HG03280 (cell line): Measurements from ENCODE around the gene SPDYE6.
"Not testable (repeated sequence)": the region's sequence is repeated elsewhere in the genome, so short reads cannot be mapped to it uniquely, and the experiment has no call there.

Experiments
- ATAC-seq: cut with Tn5 transposase; IDR thresholded peaks from one replicate; pipeline ENCODE4 v1.9.1; 2021; ENCODE audit warnings: mild to moderate bottlenecking, moderate library complexity; ENCODE audit not compliant: unreplicated experiment

Gene SPDYE6

DNA sequence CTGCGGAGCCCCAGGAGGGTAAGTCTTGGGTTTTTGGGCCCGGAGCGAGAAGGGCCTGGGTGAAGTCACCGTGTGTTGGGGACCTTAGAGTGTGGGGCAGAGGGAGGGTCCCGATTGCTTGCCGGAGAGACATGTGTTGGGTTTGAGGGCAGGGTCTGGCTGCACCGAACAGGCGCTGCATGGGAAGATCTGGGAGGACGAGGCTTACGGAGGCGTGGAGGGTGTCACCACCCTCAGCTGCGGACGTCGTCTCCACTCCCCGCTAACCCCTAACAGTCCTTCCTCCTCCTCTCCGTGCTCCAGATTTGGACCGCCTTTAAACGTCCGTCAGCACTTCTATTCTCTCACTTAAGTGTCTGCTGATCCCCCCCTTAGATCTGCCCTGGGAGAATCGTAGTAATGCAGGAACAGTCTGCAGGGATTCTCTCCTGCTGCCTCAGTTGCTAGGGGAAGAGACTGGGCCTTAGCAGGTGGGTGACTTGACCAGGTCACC, 8.2 kb upstream of the SPDYE6 start:
- not testable (repeated sequence) for ATAC-seq

DNA sequence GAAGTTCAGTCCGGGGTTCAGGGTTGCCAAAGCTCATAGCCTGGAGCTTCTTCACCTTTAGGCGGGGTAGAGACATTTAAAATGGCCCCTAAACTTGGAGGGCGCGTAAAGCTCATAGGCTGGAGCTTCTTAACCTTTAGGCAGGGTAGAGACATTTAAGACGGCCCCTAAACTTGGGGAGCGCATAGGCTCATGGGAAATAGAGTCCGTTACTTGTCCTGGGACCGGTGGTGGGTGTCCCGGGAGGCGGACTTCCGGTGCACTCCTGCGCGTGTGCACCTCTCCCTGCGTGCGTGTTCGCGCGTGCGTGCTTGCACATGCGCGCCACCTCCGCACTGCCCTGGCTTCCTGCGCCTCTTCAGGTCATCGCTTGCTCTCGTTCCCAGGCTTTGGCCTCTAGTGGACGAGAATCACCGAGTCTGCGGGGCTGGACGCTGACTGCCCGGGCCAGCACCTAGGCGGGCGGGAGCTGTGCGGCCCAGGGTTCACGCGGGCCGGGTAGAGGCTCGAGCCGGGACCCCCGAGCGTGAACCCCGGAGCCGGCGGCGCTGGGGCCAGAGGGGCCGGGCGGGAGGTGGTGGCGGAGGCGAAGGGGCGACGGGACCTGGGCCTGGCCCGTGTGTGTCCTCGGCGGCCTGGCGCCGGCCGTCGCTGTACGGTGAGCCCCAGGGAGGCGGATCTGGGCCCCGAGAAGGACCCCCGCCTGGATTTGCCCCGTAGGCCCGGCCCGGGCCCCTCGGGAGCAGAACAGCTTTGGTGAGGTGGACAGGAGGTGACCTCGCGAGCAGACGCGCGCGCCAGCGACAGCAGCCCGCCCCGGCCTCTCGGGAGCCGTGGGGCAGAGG, 7.5 kb upstream of the SPDYE6 start:
- peak; percentile 98 for ATAC-seq

DNA sequence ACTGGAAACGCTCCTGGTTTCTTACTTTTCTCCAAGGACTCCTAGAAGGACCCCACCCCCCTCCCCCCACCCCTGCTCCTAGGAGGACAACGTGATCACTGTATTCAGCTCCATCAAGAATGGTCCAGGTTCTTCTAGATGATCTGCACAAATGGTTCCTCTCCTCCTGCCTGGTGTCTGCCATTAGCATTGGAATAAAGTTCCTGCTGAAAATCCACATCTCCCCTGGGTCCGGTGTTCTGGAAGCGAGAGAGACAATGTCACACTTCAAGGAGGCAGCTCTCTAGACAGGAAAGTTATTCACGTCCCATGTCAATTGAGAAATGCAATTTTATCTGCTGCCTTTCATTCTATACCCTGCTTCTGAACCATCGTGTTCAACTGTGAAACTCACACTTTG, 9.3 kb downstream of the SPDYE6 start:
- ATAC-seq, result not testable (repeated sequence)

DNA sequence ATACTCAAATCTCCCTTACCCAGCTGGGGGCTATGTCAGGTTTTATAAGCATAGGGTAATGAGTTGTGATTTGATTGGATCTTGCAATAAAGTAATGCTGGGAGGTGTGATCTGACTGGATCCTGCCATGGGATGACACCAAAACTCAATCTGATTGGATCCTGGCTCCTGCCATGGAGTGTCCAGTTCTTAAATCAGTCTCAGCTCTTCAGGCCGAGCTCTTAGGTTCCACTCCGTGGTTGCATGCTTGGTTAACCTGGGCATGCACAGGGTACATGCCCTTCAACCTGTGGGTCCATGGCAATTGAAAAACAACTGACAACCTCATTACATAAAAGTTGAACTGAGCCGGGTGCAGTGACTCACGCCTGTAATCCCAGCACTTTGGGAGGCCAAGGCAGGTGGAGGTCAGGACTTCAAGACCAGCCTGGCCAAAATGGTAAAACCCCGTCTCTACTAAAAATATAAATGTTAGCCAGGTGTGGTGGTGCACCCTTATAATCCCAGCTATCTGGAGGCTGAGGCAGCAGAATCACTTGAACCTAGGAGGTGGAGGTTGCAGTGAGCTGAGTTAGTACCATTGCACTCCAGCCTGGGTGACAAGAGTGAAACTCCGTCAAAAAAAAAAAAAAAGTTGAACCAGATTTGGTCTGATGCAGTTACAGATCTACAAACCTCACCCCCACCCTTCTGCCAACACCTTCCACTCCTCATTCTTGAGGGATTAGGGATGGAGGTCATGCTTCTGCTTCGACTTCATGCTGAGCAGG, 15.5 kb downstream of the SPDYE6 start:
- not testable (repeated sequence) for ATAC-seq

DNA sequence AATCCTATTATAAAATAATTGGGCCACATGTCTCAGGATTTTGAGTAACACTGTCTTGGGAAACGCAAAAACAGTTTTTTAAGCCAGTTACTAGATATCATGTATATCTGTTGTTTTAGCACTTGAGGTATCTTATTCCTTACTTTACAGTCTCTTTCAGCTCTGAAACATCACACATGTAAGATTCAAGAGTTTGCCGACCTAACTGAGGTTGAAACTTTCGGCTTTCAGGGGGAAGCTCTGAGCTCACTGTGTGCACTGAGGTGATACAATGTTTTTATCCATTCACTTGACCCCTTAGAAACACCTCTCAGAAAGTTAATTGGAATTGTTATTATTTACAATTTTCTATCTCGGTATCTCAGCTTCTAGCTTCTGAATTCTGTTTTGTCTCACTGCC, 18.8 kb downstream of the SPDYE6 start:
- ATAC-seq, result not testable (repeated sequence)

DNA sequence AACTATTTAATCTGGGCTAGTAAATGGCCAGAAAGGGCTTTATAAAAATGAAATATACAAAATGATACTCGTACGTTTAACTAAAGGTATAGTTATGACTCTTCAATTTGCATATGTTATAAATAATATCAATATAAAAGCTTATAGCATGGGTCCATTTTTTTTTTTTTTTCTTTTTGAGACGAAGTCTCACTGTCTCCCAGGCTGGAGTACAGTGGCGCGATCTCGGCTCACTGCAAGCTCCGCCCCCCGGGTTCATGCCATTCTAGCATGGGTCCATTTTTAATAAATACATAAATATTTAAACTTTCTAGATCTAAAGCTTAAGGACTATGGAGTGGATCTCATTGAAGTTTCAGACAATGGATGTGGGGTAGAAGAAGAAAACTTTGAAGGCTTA, 19.2 kb downstream of the SPDYE6 start:
- not testable (repeated sequence) for ATAC-seq

DNA sequence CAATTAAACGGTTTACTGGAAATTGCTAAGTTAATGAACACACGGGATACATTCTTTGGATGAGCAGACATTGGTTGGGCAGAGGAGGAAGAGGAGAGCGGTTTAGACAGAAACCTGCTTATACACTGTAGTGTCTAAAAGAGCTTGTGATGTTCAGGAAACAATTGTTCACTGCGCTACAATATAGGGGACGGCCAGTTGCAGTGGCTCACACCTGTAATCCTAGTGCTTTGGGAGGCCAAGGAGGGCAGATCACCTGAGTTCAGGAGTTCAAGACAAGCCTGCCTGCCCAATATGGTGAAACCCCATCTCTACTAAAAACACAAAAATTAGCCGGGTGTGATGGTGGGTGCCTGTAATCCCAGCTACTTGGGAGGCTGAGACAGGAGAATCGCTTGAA, 20.7 kb downstream of the SPDYE6 start:
- not testable (repeated sequence) for ATAC-seq

DNA sequence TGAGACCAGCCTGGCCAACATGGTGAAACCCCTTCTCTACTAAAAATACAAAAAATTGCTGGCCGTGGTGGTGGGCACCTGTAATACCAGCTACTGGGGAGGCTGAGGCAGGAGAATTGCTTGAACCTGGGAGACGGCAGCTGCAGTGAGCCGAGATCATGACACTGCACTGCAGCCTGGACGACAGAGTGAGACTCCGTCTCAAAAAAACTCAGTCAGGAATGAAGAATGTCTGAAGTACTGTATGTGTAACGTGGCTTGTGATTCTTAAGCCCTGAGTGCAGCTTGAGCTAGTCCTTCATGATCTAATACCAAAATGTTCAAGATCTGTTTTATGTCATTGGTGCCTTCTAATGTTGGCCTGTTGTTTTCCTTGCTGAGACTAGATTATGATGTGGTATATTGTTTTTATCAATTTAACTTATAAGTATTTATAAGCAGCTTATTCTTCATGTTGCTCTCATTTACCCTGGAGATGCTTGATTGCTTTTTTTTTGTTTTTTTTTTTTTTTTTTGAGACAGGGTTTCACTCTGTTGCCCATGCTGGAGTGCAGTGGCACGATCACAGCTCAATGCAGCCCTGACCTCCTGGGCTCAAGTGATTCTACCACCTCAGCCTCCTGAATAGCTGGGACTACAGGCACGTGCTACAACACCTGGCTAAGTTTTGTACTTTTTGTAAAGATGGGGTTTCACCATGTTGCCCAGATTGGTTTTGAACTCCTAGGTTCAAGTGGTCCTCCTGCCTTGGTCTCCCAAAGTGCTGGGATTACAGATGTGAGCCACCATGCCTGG, 25.4 kb downstream of the SPDYE6 start:
- not testable (repeated sequence) for ATAC-seq

DNA sequence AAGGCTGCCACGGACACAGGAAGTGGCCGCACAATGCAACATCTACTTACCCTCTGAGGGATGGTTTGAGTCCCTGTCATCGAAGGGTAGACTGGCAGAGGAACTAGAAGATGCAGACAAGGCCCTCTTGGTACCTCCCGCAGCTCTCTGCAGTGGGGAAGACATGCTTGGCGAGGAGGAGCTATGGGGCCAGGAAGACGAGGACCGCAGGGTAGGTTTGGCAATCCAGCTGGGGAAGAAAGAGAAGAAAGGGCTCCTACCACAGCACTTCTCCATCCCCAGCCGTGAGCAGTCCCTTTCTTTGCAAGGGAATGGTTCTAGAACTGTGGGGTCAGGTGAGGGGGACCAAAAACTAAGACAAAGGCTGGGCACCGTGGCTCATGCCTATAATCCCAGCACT, 26.9 kb downstream of the SPDYE6 start:
- not testable (repeated sequence) for ATAC-seq

DNA sequence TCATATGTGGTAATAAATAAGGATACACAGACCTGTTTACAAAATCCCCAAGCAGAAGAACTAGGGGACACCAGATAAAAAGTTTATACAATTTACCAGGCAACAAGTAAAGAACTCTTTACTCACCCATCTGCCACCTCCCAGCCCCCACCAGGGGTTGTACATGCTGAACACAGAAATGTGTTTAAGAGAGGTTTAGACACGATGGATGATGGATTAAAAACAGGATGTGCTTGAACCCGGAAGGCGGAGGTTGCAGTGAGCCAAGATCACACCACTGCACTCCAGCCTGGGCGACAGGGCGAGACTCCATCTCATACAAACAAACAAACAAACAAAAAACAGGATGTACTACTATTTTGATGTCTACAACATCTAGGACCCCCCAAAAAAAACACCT, 27.4 kb downstream of the SPDYE6 start:
- not testable (repeated sequence) for ATAC-seq

DNA sequence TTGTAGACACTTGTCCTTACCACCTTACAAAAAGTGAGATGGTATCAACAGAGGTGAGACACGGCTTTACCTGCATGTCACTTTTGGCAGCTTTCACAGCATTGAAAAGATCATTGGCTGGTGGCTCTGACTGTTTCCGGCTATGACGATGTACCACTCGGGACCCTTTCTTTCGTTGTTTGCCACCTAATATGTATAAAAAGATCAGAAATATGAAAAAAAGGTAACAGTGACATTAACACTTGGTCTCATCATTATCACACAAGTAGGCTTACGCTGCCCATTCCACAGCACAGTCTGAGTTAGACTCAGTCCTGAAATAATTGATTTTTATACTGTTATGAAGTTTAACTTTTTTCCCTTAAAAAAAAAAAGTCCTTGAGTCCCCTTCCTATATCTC, 29.1 kb downstream of the SPDYE6 start:
- not testable (repeated sequence) for ATAC-seq

DNA sequence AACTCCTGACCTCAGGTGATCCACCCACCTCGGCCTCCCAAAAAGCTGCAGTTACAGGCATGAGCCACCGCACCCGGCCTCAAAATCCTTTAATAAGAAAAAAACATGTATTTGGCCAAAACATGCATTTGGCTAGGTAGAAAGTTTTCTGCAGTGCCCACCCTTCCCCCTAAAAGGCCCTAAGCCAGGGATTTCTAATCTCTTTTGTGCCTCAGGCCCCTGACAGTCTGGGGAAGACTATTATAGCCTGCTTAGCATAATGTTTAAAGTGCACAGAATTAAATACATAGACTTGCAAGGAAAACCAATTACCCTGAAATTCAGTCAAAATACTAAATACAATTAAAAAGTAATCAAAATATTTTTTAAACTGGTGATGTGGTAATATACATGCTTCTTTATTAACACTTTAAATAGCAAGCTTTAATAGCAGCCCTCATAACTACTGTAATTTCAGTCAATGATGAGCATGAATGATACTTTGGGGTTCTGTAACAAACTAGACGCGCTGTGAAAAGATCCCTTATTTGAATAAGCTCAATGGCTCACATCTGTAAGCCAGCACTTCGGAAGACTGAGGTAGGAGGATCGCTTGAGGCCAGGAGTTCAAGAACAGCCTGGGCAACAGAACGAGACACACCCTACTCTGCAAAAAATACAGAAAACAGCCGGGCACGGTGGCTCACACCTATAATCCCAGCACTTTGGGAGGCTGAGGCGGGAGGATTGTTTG, 29.9 kb downstream of the SPDYE6 start:
- ATAC-seq, result no peak

DNA sequence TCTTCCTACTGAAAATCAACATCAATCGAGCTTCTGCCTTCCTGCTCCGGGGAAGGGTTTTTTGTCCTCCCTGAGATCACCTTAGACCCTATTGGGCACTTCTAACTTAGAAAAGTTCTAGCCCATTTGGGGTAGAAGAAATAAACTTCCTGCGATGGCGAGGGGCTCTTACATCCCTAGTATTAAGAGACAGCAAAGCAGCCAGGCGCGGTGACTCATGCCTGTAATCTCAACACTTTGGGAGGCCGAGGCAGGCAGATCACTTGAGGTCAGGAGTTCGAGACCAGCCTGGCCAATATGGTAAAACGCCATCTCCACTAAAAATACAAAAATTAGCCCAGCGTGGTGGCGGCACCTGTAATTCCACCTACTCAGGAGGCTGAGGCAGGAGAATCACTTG, 31.1 kb downstream of the SPDYE6 start:
- not testable (repeated sequence) for ATAC-seq

DNA sequence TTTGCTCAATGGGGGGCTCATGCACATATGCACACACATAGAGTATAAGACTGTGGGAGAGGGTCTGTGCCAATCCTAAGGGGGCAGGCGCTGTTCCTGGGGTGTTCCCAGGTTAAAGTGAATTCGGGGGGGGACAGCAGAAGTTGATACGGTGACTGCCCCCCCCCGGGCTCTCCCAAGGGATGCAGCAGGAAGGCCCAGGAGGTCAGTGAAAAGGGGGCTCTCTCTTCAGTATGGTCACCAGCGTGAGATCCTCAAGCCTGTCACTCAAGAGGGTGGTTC, 32.4 kb downstream of the SPDYE6 start:
- no peak for ATAC-seq

DNA sequence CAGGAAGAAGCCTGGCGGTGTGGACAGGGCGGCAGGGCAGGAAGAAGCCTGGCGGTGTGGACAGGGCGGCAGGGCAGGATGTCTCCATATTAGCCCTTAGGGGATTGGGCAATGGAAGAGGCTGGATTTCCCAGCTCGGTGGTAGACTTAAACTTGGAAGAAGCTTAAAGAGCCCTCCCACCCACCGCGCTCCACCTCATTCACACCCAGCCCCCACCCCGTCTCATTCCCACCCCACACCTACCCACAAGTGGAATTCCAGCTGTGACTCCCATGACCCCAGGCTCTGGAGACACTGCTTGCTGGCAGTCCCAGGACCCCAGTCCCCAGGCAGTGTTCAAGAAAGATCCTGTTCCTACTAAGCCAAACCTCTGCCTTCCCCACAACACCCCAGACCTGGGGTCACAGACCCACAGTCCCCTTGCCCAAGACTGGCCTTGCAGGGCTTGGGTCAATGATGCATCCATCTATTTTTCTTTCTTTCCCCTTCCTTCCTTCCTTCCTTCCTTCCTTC, 34.0 kb downstream of the SPDYE6 start:
- ATAC-seq, result no peak

DNA sequence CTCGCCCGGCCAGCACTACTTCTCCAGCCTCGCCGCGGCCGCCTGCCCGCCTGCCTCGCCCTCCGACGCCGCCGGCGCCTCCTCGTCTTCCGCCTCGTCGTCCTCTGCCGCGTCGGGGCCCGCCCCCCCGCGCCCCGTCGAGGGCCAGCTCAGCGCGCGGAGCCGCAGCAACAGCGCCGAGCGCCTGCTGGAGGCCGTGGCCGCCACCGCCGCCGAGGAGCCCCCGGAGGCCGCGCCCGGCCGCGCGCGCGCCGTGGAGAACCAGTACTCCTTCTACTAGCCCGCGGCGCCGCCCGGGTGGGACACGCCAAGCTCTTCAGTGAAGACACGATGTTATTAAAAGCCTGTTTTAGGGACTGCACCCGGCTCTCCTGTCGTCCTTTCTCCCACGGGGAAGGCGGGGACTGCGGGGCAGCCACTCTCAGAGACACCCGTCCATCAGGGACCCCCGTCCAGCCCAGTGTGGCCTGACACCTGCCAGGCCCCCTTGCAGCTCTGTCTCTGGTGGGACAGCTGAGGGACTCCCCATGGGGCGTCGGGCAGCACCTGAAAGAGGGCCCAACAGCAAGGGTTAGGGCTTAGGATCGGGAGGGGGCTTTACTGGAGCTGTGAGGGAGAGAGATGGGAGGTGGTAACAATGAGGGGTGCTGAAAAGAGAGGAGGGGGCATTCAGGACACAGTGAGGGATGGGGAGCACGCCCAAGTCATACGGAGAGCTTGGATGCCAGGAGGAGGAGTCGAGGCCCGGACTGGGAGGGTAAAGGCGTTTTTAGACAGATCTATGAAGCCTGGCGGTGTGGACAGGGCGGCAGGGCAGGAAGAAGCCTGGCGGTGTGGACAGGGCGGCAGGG, 34.7 kb downstream of the SPDYE6 start:
- no peak for ATAC-seq

DNA sequence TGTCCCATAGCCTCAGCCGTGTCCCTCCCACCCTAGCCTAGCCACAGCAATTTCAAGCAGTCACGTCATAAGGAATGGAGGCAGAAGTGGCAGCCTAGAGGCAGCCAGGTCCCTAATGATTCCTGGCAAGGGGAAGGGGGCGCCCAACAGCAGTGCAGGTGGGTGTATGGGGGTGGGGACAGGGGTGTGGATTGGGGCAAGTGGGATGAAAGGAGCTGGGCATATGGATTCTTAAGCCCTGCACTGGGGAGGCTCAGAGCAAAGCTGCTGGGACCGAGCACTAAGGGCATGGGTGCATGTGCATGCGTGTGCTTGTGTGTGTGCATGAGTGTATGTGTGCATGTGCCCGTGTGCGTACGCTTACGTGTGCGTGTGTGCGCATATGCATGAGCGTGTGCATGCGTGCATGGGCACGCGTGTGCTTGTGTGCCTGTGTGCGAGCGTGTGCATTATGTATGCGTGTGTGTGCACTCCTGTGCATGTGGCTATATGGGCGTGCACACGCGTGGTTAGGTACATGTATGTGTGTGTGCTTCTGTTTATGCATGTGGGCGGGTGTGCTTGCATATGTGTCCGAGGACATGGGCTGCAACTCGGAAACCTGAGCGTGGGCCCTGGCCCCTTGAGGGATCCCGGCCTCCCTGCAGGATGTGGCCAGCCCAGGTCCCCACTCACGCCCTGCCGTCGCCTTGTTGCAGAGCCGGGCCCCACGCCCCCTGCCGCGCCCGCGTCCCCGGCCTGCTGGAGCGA, 35.5 kb downstream of the SPDYE6 start:
- ATAC-seq, result no peak

DNA sequence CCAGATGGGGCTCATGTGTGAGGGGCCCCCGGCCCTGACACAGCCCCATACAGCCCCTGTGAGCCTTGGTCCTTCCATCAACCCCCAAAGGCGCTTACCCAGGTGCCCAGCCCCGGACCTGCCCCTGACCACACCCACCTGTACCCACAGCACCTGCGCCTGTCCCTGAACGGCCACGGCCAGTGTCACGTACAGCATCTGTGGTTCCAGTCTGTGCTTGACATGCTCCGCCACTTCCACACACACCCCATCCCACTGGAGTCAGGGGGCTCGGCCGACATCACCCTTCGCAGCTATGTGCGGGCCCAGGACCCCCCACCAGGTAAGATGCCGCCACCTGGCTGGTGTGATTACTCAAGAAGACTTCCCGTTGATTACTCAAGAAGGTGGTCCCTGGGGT, 36.1 kb downstream of the SPDYE6 start:
- no peak for ATAC-seq

DNA sequence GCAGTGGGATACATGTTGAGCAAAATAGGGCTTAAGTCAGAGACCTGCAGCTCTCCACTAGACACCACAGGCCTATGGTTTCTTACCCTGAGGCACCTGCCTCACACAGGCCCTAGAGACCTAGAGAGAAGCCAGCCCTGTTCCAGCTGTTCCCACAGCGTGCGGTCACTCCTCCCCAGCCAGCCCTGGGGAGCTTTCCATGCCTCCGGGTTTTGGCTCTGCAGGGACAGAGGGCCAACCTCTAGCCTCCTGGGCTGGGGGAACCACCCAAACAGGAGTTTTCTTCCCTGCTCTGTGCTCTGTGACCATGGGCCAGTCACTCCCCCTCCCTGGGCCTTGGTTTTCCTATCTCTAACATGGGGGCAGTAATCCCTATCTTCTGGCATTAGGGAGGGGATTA, 36.6 kb downstream of the SPDYE6 start:
- ATAC-seq, result no peak
